Epithelial cell of esophagus (primary cell): ENCODE results near the gene PCGF6.
A peak's percentile ranks its signal among the peaks of the same experiment; 100 is the strongest.

ENCODE experiments used
- DNase-seq: peaks from one replicate; pipeline ENCODE4 v3.0.0; 2010; ENCODE audit warnings: low read depth
- H3K4me3 ChIP-seq: 2 replicates; pipeline ENCODE4 v1.5.1; 2011; ENCODE audit warnings: mild to moderate bottlenecking, low read length, control low read depth
- CTCF ChIP-seq: IDR thresholded peaks from 2 replicates; pipeline ENCODE4 v1.5.1; 2011; ENCODE audit warnings: low read depth, mild to moderate bottlenecking, low read length, control low read depth, inconsistent platforms; ENCODE audit not compliant: insufficient read depth; ENCODE audit errors: missing control alignments

PCGF6 gene

DNA sequence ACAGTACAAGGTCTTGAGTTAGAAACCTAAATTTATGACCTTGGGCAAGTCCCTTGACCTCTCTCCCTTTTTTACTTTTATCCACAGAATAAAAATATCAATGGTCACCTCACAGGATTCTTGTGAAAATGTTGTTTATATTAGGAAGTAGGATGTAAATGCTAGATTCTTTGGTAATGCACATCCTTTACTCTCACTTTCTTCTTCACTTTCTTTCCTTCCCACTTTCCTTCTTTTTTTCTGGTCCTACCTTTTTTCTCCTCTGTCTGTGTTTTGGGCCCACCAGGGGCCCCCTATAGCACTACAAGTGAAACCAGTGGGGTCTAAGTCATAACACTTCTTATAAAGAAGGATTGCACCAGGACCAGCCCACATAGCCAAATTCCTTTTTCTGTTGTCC, 93.1 kb downstream of the PCGF6 start:
- H3K4me3 ChIP-seq: no peak overlapping the region
- DNase-seq: no peak
- no peak for TF ChIP-seq CTCF

GRCh38 chr10:103256613-103257012, 94.3 kb downstream of the PCGF6 start:
- H3K4me3 ChIP-seq: no peak overlapping the region
- no peak for TF ChIP-seq CTCF
- no peak for DNase-seq

- DNase-seq: peak; percentile 82
- no peak for TF ChIP-seq CTCF
- no peak overlapping the region for H3K4me3 ChIP-seq
These were observed 96.2 kb downstream of the PCGF6 start for GRCh38 chr10:103254538-103255325.

DNA sequence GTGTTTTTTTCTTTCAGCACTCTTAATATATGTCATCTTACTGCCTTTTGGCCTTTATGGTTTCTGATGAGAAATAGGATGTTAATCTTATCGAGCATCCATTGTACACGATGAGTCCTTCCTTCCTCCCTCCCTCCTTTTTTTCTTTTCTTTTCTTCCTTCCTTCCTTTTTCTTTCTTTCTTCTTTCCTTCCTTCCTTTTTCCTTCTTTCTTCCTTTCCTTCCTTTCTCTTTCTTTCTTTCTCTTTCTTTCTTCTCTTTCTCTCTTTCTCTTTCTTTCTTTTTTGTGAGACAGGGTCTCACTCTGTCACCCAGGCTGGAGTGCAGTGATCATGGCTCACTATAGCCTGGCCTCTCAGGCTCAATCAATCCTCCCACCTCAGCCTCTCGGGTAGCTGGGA, 96.8 kb downstream of the PCGF6 start:
- TF ChIP-seq CTCF: no peak
- DNase-seq: no peak
- H3K4me3 ChIP-seq: no peak overlapping the region
